ENCODE results near the gene MUS81.
A peak's percentile ranks its signal among the peaks of the same experiment; 100 is the strongest.
"Not testable (repeated sequence)": the region's sequence is repeated elsewhere in the genome, so short reads cannot be mapped to it uniquely, and the experiment has no call there.

Gene MUS81

GRCh38 chr11:65873318-65874156 lies 13.3 kb downstream of the MUS81 start:
- DNase-seq (ENCODE audit: low spot score): peak; percentile 97

GRCh38 chr11:65879617-65880016 lies 19.4 kb downstream of the MUS81 start, which contains the start of gene CTSW:
Gene CTSW (plus strand): TSS chr11:65879837. CDS start chr11:65879855, 18 bp downstream.
- DNase-seq (ENCODE audit: low spot score): no peak

GRCh38 chr11:65880027-65880426 lies 19.8 kb downstream of the MUS81 start:
- no peak for DNase-seq (ENCODE audit: low spot score)

GRCh38 chr11:65880844-65881421 lies 20.7 kb downstream of the MUS81 start:
- no peak for DNase-seq (ENCODE audit: low spot score)

- DNase-seq (ENCODE audit: low spot score): no peak
Observed at GRCh38 chr11:65882120-65883057, 22.2 kb downstream of the MUS81 start.

GRCh38 chr11:65883058-65883761 lies 23.0 kb downstream of the MUS81 start:
- DNase-seq (ENCODE audit: low spot score): no peak

GRCh38 chr11:65883786-65884715 lies 23.8 kb downstream of the MUS81 start:
- no peak for DNase-seq (ENCODE audit: low spot score)

- DNase-seq (ENCODE audit: low spot score): peak; percentile 86
Observed at GRCh38 chr11:65884716-65885092, 24.5 kb downstream of the MUS81 start.

GRCh38 chr11:65885231-65885630 lies 25.0 kb downstream of the MUS81 start:
- DNase-seq (ENCODE audit: low spot score): no peak

- DNase-seq (ENCODE audit: low spot score): no peak
Observed at GRCh38 chr11:65885808-65886536, 25.7 kb downstream of the MUS81 start.

- DNase-seq (ENCODE audit: low spot score): no peak
Observed at GRCh38 chr11:65886826-65887722, 26.8 kb downstream of the MUS81 start.

- no peak for DNase-seq (ENCODE audit: low spot score)
Observed at GRCh38 chr11:65887723-65888162, 27.5 kb downstream of the MUS81 start.

GRCh38 chr11:65888163-65888814 lies 28.1 kb downstream of the MUS81 start, which contains the start of gene FIBP:
Gene FIBP (minus strand): TSS chr11:65888471. CDS start chr11:65888418, 53 bp downstream.
- peak; percentile 98 for DNase-seq (ENCODE audit: low spot score)

GRCh38 chr11:65890324-65891218 lies 30.3 kb downstream of the MUS81 start, which contains the start of gene CCDC85B:
Gene CCDC85B (plus strand): TSS chr11:65890673. CDS start chr11:65890784, 111 bp downstream.
- peak; percentile 99 for DNase-seq (ENCODE audit: low spot score)

GRCh38 chr11:65891219-65892136 lies 31.2 kb downstream of the MUS81 start:
- no peak for DNase-seq (ENCODE audit: low spot score)

GRCh38 chr11:65892137-65892540 lies 31.9 kb downstream of the MUS81 start:
- DNase-seq (ENCODE audit: low spot score): not testable (repeated sequence)
